HG03571 (cell line): ENCODE data around the gene LIG1.

Source experiments
- ATAC-seq: cut with Tn5 transposase; IDR thresholded peaks from one replicate; pipeline ENCODE4 v1.9.1; 2021; ENCODE audit not compliant: unreplicated experiment

LIG1 gene

DNA sequence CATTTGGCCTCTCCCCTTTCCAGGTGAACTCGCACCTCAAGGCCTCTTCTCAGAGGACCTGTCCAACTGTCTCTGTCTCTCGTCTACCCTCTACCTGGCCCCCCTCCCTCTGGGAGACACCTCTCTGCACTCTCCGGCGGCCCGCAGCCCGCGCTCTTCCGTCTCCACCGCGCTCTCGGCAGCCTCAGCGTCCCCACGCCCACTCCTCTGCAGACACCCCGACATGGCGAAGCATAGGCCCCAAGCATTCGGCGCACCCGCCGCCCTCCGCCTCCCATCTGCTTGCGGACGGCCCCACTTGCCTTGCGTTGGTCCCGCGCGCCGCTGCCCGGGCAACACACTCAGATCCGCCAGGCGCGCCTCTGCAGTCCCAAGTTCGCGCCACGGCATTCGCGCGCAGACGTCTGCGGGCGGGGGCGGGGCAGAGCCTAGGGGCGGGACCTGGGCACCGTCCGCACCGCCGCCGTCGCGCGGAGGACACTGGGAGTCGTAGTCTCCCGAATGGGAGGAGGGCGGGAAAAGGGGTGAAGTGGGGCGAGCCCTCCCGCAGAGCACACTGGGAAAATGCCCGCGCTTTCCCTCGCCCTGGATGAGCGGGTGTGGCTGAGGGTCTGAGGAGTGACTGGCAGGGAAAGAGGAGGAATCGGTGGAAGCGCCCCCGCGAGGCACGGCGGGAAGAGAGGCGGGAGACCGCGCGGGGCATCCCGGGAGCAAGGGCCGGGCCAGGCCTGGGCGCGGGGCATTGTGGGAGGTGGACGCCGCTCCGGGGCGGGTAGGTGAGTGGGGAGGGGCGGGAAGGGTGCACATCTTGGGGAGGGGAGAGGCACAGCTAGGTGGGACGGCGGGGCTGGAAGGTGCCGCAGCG lies at the start of gene LIG1, which contains the start of gene ZSWIM9:
LIG1 (minus strand) TSS at position 406 of the 865 bp plus-strand sequence. CDS start 4,778 bp downstream, outside the sequence.
ZSWIM9 (plus strand) TSS at position 742 of the 865 bp plus-strand sequence. CDS start 1,123 bp downstream, outside the sequence.
- peak; percentile 70 for ATAC-seq

DNA sequence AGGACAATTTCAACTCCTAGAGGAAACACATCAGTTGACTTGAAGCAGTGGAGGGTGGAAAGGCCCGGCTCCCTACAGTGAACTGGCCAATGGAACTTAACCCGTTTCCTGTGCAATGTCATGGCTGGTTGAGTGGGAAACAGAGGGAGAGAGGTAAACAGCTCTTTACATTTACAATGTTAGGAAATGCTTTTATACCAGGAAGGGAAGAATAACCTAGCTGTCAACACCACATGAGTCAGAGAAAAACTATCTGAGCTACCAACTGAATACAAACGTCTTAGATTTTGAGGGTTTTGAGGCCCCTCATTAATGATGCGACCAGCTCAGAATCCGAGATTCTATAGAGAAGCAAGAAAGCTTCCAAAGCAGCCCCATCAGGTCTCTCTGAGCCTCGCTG lies 48.9 kb upstream of the LIG1 start:
- no peak for ATAC-seq

DNA sequence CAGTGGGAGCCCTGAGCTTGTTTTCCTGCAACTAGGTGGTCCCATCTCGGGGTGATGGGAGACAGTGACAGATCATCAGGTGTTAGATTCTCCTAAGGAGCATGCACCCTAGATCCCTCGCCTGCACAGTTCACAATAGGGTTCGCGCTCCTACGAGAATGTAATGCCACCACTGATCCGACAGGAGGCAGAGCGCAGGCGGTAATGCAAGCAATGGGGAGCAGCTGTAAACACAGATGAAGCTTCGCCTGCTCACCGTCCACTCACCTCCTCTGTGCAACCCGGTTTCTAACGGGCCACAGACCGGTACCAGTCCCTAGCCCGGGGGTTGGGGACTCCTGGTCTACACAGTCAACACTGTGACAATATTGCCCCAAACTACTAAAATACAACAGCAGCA lies 46.8 kb upstream of the LIG1 start:
- ATAC-seq, result no peak

DNA sequence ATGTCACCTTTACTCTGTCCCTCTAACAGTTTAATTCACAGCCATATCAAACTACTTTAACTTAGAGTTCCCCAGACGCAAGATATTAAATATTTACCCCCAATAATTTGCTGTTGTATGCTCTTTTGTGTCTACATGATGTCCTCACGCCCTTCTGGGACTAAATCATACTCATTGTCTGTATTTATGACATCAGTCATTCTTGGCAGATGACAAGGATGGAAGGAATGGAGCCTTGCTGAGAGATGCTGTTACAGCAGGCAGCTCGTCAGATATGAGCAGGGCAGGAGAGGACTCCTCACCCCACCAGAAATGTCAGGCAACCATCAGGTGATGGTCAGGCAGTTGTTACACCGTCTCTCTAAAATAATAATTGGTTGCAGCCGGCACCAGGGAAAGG lies 43.8 kb upstream of the LIG1 start:
- no peak for ATAC-seq

DNA sequence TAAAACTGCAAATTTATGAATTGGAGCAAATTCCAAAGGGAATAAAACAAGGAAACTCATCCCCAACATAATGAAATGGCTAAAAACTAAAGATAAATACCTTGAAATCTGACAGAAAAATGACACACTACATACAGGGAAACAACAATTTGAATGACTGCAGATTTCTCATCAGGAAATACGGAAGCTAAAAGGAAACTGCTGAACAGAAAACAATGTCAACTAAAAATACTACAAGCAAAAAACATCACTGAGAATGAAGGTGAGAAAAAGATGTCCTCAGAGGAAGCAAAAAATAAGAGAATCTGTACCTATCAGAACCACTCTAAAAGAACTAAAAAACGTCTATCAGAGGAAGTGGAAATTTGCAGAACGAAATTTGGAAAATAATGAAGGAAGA lies 39.9 kb upstream of the LIG1 start:
- no peak for ATAC-seq

- no peak for ATAC-seq
Observed at GRCh38 chr19:48206397-48207093, 36.4 kb upstream of the LIG1 start.

DNA sequence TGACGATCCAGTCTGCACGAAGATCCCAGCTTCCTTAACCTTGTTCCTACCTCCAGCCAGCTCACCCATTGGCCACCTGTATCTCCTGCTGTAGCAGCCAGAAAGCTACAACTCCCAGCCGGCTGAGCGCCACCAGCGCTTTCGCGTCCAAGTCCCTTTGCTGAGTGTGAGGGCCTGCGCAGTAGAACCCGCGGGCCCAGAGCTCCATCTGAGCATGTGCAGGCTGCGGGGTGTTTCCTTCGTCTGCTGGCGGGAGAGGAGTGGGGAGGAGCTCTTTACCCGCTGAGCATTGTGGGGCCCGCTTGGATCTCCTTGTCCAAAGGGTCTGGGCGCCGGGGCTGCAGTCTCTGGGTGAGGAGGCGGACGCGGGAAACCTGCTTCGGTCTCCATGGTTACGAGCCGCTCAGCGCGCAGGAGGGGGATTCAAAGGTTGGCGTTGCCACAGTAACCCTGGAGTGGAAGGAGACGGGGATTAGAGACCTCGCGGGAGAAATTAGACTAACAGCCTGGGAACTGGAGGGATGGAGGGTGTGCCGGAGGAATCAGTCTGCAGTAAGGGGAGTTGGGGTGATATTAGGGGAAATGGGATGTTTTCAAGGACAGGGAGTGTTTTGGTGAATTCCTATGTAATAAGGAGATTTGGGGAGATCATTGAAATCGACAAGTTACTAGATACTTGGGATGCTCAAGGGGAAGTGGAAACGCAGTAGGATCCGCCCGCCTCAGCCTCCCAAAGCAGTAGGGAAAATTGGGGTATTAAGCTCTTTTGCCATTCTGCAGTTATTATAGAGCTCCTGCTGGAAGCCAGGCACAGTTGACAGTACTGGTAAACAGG lies 33.9 kb upstream of the LIG1 start:
- ATAC-seq, result peak; percentile 83

DNA sequence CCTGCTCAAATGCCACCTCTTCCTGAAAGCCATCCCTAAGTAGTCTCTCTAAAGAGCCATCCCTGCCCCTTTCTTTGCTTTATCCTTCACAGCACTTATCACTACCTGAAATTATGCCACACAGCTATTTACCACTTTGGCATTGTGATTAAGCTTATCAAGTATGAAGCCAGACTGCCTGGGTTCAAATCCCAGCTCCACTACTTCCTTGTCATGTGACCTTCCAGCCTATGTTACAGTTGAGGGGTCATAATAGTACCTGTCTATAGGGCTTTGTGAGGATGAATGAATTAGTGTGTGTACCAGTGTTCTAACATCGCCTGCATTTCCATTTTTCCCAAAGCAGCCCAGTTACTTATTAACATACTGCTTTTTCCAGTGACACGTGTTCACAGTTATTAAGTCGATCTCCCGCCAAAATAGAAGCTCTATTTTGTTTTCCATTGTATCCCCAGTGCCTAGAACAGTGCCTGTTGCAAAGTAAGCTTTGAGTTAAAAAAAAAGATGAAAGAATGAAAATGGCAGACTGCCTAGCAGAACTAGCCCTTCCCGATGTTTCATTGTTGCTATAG lies 33.2 kb upstream of the LIG1 start:
- ATAC-seq, result no peak

DNA sequence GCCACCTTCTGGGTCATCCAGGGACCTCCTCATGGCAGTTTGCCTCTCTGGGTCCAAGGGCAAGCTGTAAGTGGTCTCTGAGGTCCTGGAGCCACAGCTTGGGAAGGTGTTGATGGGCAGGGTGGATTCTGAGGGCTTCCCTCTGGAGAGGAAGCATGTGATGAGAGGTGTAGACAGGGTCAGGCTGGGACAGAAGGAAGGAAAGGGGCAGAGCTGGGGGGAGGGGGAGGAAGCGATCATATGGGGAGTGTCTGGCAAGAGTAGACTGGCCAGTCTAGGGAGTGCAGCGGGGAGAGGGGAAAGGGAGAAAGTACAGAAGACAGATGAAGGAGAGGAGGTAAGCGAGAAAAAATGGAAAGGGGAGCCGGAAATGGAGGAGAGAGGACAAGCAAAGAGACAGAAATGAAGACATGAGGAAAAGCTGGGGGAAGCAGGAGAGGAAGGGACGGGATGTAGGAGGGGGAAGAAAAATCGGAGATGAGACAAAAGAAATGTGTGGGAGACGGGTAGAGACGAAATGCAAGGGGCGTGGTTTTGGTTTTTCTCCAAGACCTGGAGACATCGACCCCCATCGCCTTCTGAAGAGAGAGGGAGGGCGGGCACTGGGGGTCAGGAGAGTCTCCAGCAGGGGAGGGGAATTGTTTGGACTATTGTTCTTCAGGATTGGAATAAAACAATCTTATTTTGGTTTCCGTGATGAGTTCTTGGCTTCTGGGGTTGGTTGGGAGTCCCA lies 27.0 kb upstream of the LIG1 start:
- ATAC-seq, result no peak

DNA sequence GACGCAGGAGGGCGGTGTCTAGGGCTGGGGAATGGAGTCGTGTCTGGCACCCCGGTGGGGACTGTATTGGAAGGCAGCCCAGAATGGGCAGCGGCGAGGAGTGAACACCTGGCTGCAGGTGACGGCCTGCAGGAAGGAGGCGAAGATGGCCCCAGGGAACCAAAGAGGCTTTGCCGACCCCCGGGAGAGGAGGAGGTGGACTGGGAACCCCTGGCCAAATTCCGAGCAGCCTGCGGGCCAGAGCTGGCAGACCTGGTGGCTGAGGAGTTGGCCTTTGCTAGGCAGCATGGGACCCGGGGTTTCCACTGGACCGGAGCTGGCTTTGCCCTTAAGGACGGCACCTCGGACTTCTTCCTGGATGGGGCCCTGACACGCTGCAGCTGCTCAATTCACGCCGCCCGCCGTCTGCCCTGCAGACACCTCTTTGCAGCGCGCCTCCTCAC lies 26.2 kb upstream of the LIG1 start:
- no peak for ATAC-seq

GRCh38 chr19:48194844-48195830 lies 25.0 kb upstream of the LIG1 start:
- ATAC-seq, result no peak

DNA sequence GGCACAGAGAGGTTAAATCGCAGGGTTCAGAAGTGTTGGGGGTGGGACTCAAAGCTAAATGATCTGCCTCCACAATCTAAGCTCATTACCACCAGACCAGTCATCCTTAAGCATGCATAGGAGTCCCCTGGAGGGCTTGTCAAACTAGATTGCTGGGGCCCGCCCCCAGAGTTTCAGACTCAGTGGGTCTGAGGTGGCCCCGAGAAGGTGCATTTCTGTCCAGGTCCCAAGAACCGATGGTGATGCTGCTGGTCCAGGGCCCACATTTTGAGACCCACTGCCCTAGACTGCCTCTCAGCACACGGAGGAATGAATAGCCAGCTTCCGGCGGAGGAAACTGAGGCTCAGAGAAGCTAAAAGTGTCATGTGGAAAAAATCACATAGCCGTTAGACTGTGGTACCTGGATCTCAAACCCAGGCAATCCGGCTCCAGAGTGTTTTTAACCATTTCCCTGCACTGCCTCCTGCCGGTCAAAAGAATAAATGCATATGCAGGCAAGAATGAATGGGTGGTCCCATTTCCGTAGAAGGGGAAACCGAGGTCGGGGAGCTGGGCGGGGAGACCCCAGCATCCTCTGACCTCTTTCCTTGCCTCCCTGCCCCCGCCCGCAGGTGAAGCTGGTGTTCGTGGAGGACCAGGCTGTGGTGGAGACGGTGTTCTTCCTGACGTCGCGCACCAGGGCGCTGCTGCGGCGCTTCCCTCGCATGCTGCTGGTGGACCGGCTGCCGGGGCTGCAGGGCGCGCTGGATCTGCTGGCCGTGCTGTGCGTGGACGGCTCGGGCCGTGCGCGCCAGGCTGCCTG lies 24.1 kb upstream of the LIG1 start:
- ATAC-seq, result no peak

DNA sequence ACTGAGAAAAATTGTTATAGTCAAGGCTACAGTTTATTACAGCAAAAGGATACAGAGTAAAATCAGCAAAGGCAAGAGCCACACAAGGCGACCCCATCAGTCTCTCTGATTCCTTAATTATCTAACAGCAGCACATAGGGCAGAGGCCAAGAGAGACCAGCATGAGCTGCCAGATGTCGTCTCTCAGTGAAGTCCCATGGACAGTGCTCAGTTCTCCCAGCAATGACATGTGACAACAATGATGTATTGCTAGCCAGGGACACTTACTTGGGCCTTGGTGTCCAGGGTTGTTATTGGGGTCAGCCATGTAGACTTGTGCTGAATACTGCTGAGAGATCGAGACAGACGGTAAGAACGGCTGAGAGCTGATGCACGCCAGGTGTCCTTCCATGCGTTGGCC lies 22.6 kb upstream of the LIG1 start:
- ATAC-seq, result no peak

DNA sequence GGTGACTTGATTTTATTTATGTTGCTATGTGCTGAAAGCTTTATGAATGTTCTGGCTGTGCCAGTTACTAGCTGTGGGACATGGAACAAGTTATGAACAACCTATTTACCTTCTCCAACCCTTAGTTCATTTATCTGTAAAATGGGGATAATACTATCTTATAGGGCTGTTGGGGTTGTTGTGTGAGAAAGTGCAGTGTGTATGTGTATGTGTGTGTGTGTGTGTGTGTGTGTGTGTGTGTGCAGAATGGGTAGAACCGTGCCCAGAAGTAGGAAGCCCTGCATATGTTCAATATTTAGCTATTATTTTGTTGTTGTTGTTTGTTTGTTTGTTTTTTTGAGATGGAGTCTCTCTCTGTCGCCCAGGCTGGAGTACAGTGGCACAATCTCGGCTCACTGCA lies 20.7 kb upstream of the LIG1 start:
- no peak for ATAC-seq

DNA sequence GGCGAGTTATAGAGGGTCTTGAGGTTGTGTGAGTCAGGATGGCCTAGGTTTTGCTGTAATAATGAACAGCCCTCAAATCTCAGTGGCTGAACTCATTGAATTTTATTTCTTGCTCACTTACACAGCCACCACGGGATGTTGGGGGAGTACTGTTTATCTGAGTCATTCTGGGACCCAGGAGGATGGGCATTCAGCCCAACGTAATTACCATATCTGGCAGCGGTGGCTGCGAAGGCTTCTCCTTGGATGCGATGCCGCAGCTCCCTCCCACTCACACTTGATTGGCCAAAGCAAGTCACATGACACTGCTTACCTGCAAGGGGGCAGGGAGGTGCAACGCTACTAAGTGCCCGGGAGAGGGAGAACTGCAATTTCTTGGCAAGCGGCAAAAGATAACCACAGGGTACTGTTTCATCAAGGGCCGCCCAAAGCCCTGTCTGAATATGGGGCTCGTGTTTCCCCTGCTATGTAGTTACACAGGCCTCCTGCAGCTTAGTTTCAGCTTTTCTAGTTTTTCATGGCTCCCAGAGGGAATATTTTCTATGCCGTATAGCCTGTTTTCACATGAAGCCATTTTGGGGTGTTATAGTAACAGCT lies 20.2 kb upstream of the LIG1 start:
- no peak for ATAC-seq

- peak; percentile 29 for ATAC-seq
Observed at GRCh38 chr19:48186541-48186991, 16.4 kb upstream of the LIG1 start.

DNA sequence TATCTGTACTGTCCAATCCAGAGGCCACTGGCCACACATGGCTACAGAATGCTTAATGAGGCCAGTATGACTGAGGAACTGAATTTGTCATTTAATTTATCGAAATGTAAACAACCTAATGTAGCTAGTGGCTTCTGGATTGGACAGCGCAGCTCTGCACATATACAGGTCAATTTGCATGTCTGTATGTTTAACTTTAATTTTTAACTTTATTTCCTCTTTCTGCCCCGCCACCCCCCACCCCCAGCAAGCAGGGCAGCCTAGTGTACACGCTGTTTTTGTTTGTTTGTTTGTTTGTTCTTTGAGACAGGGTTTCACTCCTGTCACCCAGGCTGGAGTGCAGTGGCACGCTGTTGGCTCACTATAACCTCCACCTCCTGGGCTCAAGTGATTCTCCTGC lies 15.9 kb upstream of the LIG1 start:
- peak; percentile 62 for ATAC-seq

- no peak for ATAC-seq
Observed at GRCh38 chr19:48183356-48183755, 13.2 kb upstream of the LIG1 start.
